Stimulated activated CD4-positive, alpha-beta T cell treated with anti-CD3 and anti-CD28 coated beads, Interleukin-12 subunit alpha, Interleukin-12 subunit beta, amount 100 ng/mL, for 4 hours (primary cell): Measurements from ENCODE around the gene USP36.
A peak's percentile ranks its signal among the peaks of the same experiment; 100 is the strongest.
"Not testable (repeated sequence)": the region's sequence is repeated elsewhere in the genome, so short reads cannot be mapped to it uniquely, and the experiment has no call there.

Experiments used
- DNase-seq: peaks from one replicate; pipeline ENCODE4 v3.0.0-alpha.2; 2020

USP36 gene

GRCh38 chr17:78763561-78763960 lies 77.1 kb downstream of the USP36 start:
- no peak for DNase-seq

DNA sequence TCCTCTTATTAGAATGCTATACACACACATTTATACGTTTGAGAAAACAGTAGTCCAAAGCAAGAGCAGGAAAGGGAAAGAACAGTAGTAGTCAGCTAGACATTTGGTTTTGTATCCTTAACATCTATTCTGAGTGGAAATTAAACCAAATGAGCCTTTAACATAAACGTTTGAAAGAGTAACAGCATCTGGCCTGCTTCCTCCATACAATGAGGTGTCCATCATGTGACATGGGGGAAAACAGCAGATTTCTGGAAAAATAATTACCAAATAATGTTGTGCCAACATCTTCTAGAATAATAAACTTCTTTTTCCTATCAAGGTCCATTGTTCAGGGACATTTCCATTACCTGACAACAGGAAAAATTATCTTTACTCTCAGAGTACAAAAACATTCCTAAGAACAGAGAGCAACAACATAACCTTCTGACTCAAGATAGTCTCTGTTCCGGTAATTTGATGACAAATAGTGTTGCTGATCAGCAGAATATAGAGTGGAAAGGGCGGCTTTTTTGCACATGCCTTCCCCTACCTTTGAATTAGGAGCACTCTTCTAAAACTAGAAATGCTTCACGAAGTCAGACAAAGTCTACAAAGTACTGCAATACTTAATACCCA lies 78.7 kb downstream of the USP36 start:
- DNase-seq: no peak

GRCh38 chr17:78759969-78760352 lies 80.7 kb downstream of the USP36 start:
- no peak for DNase-seq

DNA sequence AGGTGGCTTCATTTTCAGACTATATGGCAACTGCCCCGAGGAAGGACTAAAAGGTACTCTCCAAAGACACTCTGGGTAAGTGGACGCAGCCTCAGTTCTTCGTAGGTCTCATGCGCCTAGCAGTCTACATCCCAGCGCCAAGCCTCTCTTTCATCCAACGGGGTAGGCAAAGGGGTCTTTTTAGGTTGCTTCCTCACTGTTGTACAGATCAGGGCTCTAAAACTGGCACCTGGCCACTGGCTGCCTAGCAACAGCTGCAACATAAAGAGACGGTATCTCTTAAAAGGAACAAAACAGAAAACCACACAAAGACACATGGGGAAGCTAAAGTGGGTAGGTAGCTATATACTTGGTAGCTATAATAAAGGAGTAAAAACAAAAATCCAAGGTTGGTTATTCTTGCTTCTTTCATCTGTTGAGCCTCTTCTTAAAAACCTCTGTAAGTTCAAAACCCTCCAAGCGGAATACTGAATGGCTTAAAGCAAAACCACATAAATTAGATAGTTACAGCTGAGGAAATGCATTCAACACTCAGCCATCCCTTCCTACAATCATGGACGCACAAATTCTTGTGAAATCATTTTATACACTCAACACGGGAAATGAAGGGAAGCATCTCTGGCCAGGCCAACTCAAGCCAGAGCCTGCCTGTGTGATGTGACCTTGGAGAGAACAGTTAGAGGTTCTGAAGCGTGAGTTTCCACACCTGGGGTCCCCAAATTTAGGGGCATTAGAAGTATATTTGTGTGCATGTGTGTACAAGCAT lies 81.2 kb downstream of the USP36 start:
- DNase-seq: no peak

DNA sequence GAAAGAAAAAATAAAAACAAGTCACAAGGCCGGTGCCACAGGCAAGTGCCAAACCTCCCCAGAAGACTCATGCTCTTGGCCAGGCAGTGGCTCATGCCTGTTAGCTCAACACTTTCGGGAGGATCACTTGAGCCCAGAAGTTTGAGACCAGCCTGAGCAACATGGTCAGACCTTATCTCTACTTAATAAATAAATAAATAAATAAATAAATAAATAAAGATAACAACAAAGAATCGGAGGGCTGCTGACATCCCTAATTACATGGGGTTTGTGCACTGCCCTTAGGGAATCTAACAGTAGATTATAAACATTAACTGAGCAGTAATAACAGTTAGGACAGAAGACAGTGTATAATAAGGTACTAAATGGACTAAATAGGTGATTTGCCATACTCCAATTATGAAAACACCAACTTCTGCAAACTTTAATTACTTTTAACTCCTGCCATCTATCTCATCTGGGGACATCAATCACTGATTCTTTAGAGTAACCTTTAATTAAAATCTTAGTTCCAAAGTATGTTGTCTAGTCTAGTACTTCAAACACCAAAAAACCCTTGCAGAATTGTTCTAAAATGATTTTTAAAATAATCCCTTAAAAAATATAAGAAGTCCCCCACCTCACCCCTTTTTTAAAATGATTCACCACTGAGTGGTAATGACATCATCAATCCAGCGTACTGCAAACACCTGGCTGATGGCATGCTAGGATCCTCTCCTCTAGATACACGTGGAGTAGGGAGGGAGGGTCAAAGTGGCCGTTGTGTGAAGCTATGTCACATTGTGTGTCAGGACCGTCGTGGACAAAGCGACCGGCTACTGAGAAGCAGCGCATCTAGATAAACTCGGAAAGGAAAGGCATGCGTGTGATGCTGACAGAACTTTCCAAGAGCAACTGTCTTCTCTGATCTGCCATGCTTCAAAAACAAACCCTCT lies 87.0 kb downstream of the USP36 start:
- no peak for DNase-seq

DNA sequence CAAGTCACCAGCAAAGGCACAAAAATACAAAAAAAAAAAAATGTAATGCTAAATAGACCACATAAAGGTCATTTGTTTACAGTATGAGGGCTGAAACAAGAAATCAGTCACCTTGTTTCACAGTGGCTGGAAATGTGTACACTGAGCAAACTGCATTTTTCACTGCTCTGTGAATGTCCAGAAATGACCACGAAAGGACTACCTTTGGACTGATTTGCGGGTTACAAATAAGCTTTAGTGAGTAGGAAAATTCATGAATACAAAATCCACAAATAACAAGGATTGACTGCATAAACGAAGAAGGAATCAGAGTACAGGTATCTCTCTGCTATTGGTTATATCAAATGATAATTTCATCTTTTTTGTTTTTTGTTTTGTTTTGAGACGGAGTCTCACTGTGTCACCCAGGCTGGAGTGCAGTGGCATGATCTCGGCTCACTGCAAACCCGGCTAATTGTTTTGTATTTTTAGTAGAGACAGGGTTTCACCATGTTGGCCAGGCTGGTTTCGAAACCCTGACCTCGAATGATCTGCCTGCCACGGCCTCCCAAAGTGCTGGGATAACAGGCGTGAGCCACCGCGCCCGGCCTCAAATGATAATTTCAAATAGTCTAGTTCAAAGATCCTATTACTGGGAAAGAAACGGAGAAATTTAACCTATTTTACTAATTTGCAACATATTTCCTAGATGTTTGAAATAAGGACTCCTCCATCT lies 89.0 kb downstream of the USP36 start:
- no peak for DNase-seq

DNA sequence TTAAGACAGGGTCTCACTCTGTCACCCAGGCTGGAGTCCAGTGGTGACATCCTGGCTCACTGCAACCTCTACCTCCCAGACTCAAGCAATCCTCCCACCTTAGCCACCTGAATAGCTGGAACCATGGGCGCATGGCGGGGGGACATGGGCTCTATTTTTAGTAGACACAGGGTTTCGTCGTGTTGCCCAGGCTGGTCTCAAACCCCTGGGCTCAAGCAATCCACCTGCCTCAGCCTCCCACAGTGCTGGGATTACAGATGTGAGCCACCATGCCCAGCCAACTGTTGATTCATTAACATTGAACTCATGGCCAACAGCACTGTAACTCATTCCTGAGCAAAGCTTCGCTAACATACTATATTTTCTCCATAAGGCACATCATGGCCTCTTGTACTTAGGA lies 89.6 kb downstream of the USP36 start:
- DNase-seq: not testable (repeated sequence)

GRCh38 chr17:78748730-78749317 lies 91.8 kb downstream of the USP36 start:
- DNase-seq: peak; percentile 41

- no peak for DNase-seq
Observed at GRCh38 chr17:78748048-78748729, 92.4 kb downstream of the USP36 start.

DNA sequence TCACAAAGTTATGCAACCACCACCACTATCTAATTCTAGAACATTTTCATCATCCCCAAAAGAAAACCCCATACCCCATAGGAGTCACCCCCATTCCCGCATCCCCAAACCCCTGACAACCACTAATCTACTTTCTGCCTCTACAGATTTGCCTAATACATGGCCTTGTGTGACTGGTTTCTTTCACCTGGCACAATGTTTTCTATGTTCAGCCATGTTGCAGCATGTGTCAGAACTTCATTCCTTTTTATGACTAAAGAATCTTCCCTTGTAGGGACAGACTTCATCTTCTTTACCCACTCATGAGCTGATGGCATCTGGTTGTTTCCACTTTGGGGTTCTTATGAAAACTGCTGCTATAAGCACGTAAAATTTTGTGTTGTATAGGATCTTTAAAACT lies 93.1 kb downstream of the USP36 start:
- DNase-seq: no peak

GRCh38 chr17:78746949-78747269 lies 93.7 kb downstream of the USP36 start:
- no peak for DNase-seq

GRCh38 chr17:78746263-78746948 lies 94.2 kb downstream of the USP36 start:
- no peak for DNase-seq
